ENCODE measurements around the gene MAPK1. TPM values are rescaled to one million over a fixed set of nuclear protein-coding genes. Genes with fewer than 3 reads are reported as not detected.
"Not testable (repeated sequence)": the region's sequence is repeated elsewhere in the genome, so short reads cannot be mapped to it uniquely, and the experiment has no call there.

Gene MAPK1
- total and polyA plus RNA-seq, 7 donors: 18.0 to 73.2 (median 44.1) TPM

DNA sequence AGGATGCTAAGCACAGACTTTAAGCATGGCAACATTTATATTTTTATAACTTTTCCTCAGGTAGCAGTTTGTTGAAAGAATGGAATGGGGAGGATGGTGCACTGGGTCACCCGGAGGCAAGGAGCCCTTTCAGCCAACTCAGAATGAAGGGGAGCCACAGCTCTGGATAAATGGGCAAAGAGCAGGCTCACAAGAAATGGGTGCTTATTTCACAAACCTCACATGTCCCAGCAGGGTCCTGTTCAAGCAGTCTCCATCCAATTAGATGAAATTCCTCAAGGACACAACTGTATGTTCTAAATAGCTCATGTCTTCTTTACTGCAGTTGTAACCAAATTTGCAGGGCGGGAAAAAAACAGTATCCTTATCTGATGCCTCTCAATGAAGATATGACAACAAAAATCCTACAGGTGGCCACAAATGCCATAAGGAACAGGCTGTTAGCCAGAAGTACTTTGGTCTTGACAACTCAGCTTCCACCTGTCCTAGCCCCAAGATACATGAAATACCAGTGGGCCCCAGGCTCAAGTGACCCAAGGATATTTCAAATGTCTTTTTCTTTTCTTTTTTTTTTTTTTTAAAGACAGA lies 48.2 kb downstream of the MAPK1 start:
- no peaks in the 10 kb centered on the region for H3K36me3 ChIP-seq
- WGBS, 2 donors: 80 to 90% methylated on average over 2 of the region's 2 CpGs
- H3K4me1 ChIP-seq: peaks cover 0 to 70% (median 46%) of the 10 kb centered on the region in 4 donors
- no peak for TF ChIP-seq EP300 (IDR thresholded peaks at IDR 0.05)
- TF ChIP-seq, protein P1, sequence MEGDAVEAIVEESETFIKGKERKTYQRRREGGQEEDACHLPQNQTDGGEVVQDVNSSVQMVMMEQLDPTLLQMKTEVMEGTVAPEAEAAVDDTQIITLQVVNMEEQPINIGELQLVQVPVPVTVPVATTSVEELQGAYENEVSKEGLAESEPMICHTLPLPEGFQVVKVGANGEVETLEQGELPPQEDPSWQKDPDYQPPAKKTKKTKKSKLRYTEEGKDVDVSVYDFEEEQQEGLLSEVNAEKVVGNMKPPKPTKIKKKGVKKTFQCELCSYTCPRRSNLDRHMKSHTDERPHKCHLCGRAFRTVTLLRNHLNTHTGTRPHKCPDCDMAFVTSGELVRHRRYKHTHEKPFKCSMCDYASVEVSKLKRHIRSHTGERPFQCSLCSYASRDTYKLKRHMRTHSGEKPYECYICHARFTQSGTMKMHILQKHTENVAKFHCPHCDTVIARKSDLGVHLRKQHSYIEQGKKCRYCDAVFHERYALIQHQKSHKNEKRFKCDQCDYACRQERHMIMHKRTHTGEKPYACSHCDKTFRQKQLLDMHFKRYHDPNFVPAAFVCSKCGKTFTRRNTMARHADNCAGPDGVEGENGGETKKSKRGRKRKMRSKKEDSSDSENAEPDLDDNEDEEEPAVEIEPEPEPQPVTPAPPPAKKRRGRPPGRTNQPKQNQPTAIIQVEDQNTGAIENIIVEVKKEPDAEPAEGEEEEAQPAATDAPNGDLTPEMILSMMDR (IDR thresholded peaks at IDR 0.05): no peak
- no peak for TF ChIP-seq POLR2A (IDR thresholded peaks at IDR 0.05)
- H3K27ac ChIP-seq: peak overlapping the region in 1 of 4 donors; percentile 8
- DNase-seq: no peak
- H3K4me3 ChIP-seq: no peak overlapping the region
- intact Hi-C loops (cut with DNase I): no loop called here
- H3K9me3 ChIP-seq: no peaks in the 10 kb centered on the region
- no peaks in the 10 kb centered on the region for H3K27me3 ChIP-seq

DNA sequence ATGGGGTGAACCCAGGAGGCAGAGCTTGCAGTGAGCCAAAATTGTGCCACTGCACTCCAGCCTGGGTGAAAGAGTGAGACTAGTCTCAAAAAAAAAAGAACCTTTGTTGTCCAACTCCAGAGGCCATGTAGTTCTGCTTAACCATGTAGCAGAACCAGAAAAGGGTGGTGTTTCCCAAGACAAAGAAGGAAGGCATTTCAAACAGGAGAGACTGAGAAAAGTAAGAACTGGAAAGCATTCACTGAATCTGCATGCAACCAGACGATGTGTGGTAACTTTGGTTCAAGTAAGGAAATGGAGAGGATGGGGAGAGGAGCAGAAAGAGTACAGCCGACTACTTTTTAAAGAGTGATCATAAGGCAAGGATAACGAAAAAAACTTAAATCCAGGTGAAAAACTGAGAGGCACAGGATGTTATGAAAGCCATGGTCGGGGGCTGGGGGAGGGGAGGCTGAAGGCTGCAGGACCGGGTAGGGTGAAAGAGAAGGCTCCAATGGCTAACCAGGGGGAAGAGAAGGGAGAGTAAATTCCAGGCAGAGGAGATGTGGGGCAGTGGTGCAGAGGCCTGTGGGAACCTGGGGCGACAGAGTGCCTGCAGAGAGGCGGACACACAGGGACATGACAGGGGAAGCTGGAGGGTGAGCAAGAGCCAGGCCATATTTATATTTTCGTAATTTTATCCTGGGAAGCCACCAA lies 48.8 kb downstream of the MAPK1 start:
- Histone ChIP-seq H3K4me1 (peaks cover 0 to 70% (median 40%) of the 10 kb centered on the region in 4 donors), H3K36me3 (no peaks in the 10 kb centered on the region), H3K27me3 (no peaks in the 10 kb centered on the region), H3K27ac (peak overlapping the region in 1 of 4 donors; percentile 8), H3K9me3 (no peaks in the 10 kb centered on the region), H3K4me3 (no peak overlapping the region)
- DNase-seq: no peak
- intact Hi-C loops (cut with DNase I): no loop called here
- 80 to 87% methylated on average over 8 of the region's 8 CpGs for WGBS, 2 donors
- TF ChIP-seq POLR2A (IDR thresholded peaks at IDR 0.05) (no peak), EP300 (IDR thresholded peaks at IDR 0.05) (no peak), POLR2AphosphoS5 (IDR thresholded peaks at IDR 0.05) (no peak)
- TF ChIP-seq, protein P1 (IDR thresholded peaks at IDR 0.05): no peak

DNA sequence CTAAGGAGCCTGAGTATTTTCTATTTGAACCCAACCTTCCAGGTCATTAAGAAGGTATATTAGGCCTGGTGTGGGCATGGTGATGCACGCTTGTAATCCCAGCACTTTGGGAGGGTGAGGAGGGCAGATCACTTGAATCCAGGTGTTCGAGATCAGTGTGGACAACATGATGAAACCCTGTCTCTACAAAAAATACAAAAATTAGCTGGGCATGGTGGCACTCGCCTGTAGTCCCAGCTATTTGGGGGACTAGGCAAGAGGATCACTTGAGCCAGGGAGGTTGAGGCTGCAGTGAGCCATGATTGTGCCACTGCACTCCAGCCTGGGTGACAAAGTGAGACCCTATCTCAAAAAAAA lies 50.0 kb downstream of the MAPK1 start:
- Histone ChIP-seq H3K4me1 (peaks cover 0 to 64% (median 32%) of the 10 kb centered on the region in 4 donors), H3K27ac (peak overlapping the region in 3 of 4 donors; percentile 53 to 63 (median 57))
- H3K4me3 ChIP-seq; H3K36me3 ChIP-seq; H3K9me3 ChIP-seq; DNase-seq; H3K27me3 ChIP-seq; intact Hi-C loops (cut with DNase I): not testable (repeated sequence)
- 91 to 95% methylated on average over 3 of the region's 3 CpGs for WGBS, 2 donors

DNA sequence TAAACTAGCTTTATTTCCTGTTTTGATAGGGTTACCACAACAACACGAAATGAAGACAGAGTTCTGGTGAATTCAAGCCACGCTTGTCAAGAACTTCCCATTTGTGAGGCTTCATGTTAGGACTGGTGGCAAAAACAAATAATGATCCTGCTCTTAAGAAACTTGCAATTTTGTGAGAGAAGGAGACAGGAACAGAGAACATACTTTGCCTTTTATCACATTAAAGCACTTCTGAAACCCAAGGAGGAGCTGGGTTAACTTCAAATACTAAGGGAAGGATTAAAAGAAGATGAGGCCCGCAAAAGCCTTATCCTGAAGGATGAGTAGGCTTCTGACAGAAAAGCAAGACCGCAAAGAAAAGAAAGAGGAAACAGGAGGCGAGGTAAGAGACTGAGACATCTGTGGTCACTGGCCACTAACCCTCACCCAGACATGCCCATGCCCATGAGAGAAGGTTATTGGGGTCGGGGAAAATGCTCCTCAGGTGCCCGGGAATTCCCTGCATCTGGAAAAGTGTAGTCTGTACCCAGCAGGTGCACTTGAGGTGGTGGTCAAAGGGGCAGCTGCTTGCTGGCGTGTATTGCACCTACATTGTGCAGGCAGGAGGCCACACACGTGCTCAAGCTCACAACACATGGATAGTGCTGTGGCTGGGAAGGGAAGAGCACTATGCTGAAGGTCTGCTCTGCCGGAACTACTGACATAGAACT lies 50.5 kb downstream of the MAPK1 start:
- no peak for DNase-seq
- TF ChIP-seq POLR2A (IDR thresholded peaks at IDR 0.05) (no peak), POLR2AphosphoS5 (IDR thresholded peaks at IDR 0.05) (peak in 1 of 4 donors; percentile 39), EP300 (IDR thresholded peaks at IDR 0.05) (no peak)
- TF ChIP-seq, protein P1 (IDR thresholded peaks at IDR 0.05): no peak
- intact Hi-C loops (cut with DNase I): no loop called here
- 39 to 59% methylated on average over 10 of the region's 10 CpGs for WGBS, 2 donors
- Histone ChIP-seq H3K4me3 (no peak overlapping the region), H3K27me3 (no peaks in the 10 kb centered on the region), H3K4me1 (peaks cover 0 to 58% (median 32%) of the 10 kb centered on the region in 4 donors), H3K36me3 (no peaks in the 10 kb centered on the region), H3K27ac (peak overlapping the region in 3 of 4 donors; percentile 53 to 63 (median 57)), H3K9me3 (no peaks in the 10 kb centered on the region)

DNA sequence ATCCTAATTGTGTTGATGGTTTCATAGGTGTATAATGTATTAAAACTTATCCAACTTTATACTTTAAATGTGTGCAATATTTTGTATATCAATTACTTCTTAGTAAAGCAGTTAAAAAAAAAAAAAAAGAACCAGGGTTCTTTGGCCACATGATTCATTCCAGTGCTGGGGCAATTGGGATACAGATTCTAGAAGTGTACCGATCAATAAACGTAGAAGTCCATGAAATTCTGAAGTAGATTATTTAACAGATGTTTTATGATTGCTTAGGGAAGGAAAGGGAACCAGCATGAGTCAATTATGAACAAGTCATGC lies 51.0 kb downstream of the MAPK1 start:
- Histone ChIP-seq H3K27ac (peak overlapping the region in 2 of 4 donors; percentile 57 to 63), H3K9me3 (no peaks in the 10 kb centered on the region), H3K4me3 (no peak overlapping the region), H3K36me3 (no peaks in the 10 kb centered on the region), H3K27me3 (no peaks in the 10 kb centered on the region), H3K4me1 (peaks cover 0 to 56% (median 32%) of the 10 kb centered on the region in 4 donors)
- intact Hi-C loops (cut with DNase I): no loop called here
- no peak for DNase-seq
- TF ChIP-seq EP300 (IDR thresholded peaks at IDR 0.05): no peak
- TF ChIP-seq, protein P1 (IDR thresholded peaks at IDR 0.05): no peak
- no peak for TF ChIP-seq POLR2A (IDR thresholded peaks at IDR 0.05)
- no peak for TF ChIP-seq POLR2AphosphoS5 (IDR thresholded peaks at IDR 0.05)
- WGBS, 2 donors: 0 to 12% methylated on average over 2 of the region's 2 CpGs
